GM23248 (cell line): ENCODE measurements around the gene GTPBP4. TPM values are rescaled to one million over a fixed set of nuclear protein-coding genes. Genes with fewer than 3 reads are reported as not detected.

Source experiments
- DNase-seq: peaks from one replicate; pipeline ENCODE4 v3.0.0-alpha.2; 2015
- H2AFZ ChIP-seq: fragments of 200-600 bp; sonication (generic); 2 replicates; pipeline ENCODE4 v1.6.1; 2016; ENCODE audit warnings: antibody characterized with exemption
- H3F3A ChIP-seq: fragments of 200-600 bp; sonication (generic); 2 replicates; pipeline ENCODE4 v1.6.1; 2016; ENCODE audit warnings: mild to moderate bottlenecking, antibody characterized with exemption, mixed run types; ENCODE audit not compliant: insufficient read depth
- H3K27ac ChIP-seq: fragments of 200-600 bp; sonication (generic); 2 replicates; pipeline ENCODE4 v1.5.1; 2016; ENCODE audit warnings: mild to moderate bottlenecking
- H3K27me3 ChIP-seq: fragments of 200-600 bp; sonication (generic); replicated peaks from 2 replicates; pipeline ENCODE4 v1.6.1; 2016; ENCODE audit warnings: mild to moderate bottlenecking; ENCODE audit not compliant: insufficient read depth
- H3K36me3 ChIP-seq: fragments of 200-600 bp; sonication (generic); 2 replicates; pipeline ENCODE4 v1.6.1; 2016; ENCODE audit warnings: low read depth, mild to moderate bottlenecking
- H3K4me1 ChIP-seq: fragments of 200-600 bp; sonication (generic); 2 replicates; pipeline ENCODE4 v1.6.1; 2016; ENCODE audit warnings: mild to moderate bottlenecking; ENCODE audit not compliant: insufficient read depth
- H3K4me2 ChIP-seq: fragments of 200-600 bp; sonication (generic); one replicate; pipeline ENCODE4 v1.6.1; 2016; ENCODE audit warnings: mild to moderate bottlenecking; ENCODE audit not compliant: unreplicated experiment
- H3K4me3 ChIP-seq: fragments of 200-600 bp; sonication (generic); 2 replicates; pipeline ENCODE4 v1.5.1; 2016; ENCODE audit warnings: mild to moderate bottlenecking
- H3K79me2 ChIP-seq: fragments of 200-600 bp; sonication (generic); 2 replicates; pipeline ENCODE4 v1.6.1; 2016; ENCODE audit warnings: mild to moderate bottlenecking; ENCODE audit not compliant: insufficient read depth
- H3K9ac ChIP-seq: fragments of 200-600 bp; sonication (generic); 2 replicates; pipeline ENCODE4 v1.6.1; 2016; ENCODE audit warnings: mild to moderate bottlenecking
- H3K9me2 ChIP-seq: fragments of 200-600 bp; sonication (generic); 2 replicates; pipeline ENCODE4 v1.6.1; 2016; ENCODE audit warnings: mixed run types, mild to moderate bottlenecking, moderate library complexity; ENCODE audit not compliant: insufficient read depth
- H3K9me3 ChIP-seq: fragments of 200-600 bp; sonication (generic); one replicate; pipeline ENCODE4 v1.6.1; 2017; ENCODE audit warnings: low read depth
- H4K20me1 ChIP-seq: fragments of 200-600 bp; sonication (generic); 2 replicates; pipeline ENCODE4 v1.6.0; 2016; ENCODE audit not compliant: insufficient read depth
- EZH2 ChIP-seq: fragments of 200-600 bp; sonication (generic); IDR thresholded peaks from 2 replicates; pipeline ENCODE4 v1.6.1; 2018; ENCODE audit warnings: antibody characterized with exemption, mild to moderate bottlenecking; ENCODE audit not compliant: insufficient read depth, poor library complexity, severe bottlenecking
- EZH2phosphoT487 ChIP-seq: fragments of 200-600 bp; sonication (generic); IDR thresholded peaks from 2 replicates; pipeline ENCODE4 v1.6.1; 2018; ENCODE audit warnings: antibody characterized with exemption, moderate library complexity, mild to moderate bottlenecking, low read depth; ENCODE audit not compliant: insufficient read depth
- WGBS, 2 experiments: methylation state at CpG; one replicate each; pipeline ENCODE4 v1.1.6; 2015 to 2017; ENCODE audit warnings: low lambda C conversion rate in 2 of 2, low coverage in 1 of 2; ENCODE audit errors: missing lambda C conversion rate in 2 of 2; 5-methylcytosine and 5-hydroxymethylcytosine counted together
- in situ Hi-C: fragments of 300-500 bp; cut with MboI; formaldehyde crosslinking; loops from 2 replicates; pipeline ENCODE4 v1.15.0; 2020
- polyA plus RNA-seq: library from polyadenylated mRNA; unstranded; fragments of >200 nt; fragmentation: Nextera tagmentation; extraction: Ambion mirVana; gene quantifications from 2 replicates; pipeline ENCODE4 v1.2.1, GENCODE V29; 2016
- total RNA-seq: library from RNA; depleted of rRNA; stranded (reverse); fragments of >200 nt; shearing (Covaris generic); gene quantifications from 2 replicates; pipeline ENCODE4 v1.2.3, GENCODE V29; 2014

GTPBP4 gene
- total and polyA plus RNA-seq, 2 experiments from 2014 or later, result 34.3 to 71.6 TPM

DNA sequence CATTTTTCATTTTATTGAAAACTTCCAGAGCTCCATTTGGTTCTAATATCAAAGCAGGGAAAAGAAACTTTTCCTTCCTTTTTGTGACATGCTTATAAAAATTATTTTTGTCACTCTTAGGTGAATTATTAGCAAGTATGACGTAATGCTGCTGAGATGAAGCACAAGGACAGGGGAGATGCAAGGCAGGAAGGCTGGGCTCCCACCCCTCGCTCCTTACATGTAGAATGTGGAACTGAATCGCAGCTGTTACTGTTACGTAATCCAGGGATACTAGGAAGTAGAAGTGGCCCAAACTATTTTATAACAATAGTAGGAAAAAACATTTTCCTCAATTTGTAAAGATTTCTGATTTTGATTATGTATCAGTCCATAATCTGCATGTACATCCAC is 17.1 kb upstream of the GTPBP4 start:
- Histone ChIP-seq H3K27ac (no peak overlapping the region), H3K4me2 (peak overlapping the region; percentile 62), H3K9me2 (no peaks in the 10 kb centered on the region), H3K9ac (peak overlapping the region; percentile 33), H3K79me2 (no peaks in the 10 kb centered on the region), H3K9me3 (no peaks in the 10 kb centered on the region), H4K20me1 (no peaks in the 10 kb centered on the region), H3K36me3 (no peaks in the 10 kb centered on the region), H3F3A (no peaks in the 10 kb centered on the region), H3K4me1 (peaks cover 15% of the 10 kb centered on the region; the same call in 1 of the 2 replicates), H2AFZ (peak overlapping the region; percentile 64), H3K27me3 (no peaks in the 10 kb centered on the region), H3K4me3 (peak overlapping the region; percentile 42)
- DNase-seq, result peak; percentile 57
- no peak for TF ChIP-seq EZH2
- TF ChIP-seq EZH2phosphoT487, result no peak
- in situ Hi-C loops, result no loop called here
- WGBS, 2 experiments, result 11 to 13% methylated on average over 4 of the region's 4 CpGs

DNA sequence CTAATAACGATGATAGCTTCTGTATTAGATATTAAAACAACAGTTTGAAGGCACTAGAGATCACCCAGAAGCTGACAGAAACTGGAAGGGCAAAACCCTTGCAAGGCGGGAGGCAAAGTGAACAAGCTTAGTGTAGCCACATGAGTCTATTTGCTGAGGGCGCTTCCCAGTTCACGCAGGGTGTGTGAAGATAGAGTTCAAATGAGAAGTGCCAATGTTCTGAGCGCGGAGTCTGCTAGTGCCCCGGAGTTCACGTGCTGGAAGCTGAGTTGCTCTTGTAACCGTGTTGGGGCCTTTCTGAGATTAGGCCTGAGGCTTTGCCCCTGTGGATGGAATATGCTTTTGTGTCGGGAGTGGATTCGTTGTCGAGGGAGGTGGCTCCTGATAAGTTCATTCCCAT is 16.6 kb upstream of the GTPBP4 start:
- no peak overlapping the region for H3K27ac ChIP-seq
- TF ChIP-seq EZH2phosphoT487, result no peak
- no peak for TF ChIP-seq EZH2
- H3K27me3 ChIP-seq, result no peaks in the 10 kb centered on the region
- peak; percentile 15 for DNase-seq
- H3K36me3 ChIP-seq, result no peaks in the 10 kb centered on the region
- no peaks in the 10 kb centered on the region for H3K9me3 ChIP-seq
- H3K9me2 ChIP-seq, result no peaks in the 10 kb centered on the region
- H3K4me2 ChIP-seq, result peak overlapping the region; percentile 62
- H3K4me3 ChIP-seq, result peak overlapping the region; percentile 42; the same call in 1 of the 2 replicates
- peak overlapping the region; percentile 33; the same call in 1 of the 2 replicates for H3K9ac ChIP-seq
- H2AFZ ChIP-seq, result peak overlapping the region; percentile 64
- WGBS, 2 experiments, result 46% methylated on average over 11 to 12 of the region's 12 CpGs
- H3F3A ChIP-seq, result no peaks in the 10 kb centered on the region
- no peaks in the 10 kb centered on the region for H4K20me1 ChIP-seq
- no peaks in the 10 kb centered on the region for H3K79me2 ChIP-seq
- in situ Hi-C loops, result no loop called here
- peaks cover 15% of the 10 kb centered on the region; the same call in 1 of the 2 replicates for H3K4me1 ChIP-seq

DNA sequence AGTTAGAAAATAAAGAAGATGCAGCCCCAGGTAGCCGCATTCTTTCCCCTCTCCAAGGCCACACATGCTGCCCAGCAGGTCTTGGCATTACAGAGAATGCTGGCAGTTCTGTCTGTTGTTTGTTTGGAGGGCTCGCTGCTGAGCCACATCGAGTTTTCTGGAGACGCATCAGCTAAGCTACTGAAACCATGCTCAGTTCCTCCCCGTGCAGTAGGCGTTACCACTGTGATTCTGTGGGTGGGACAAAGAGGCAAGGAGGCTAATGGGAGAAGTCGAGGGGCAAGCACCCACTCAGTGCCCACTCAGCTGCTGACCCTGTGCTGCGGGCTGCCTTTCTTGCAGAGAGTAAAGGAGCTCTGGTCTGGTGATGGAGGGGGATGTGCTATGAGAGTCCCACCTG is 15.5 kb upstream of the GTPBP4 start:
- H3K4me1 ChIP-seq, result peaks cover 15% of the 10 kb centered on the region; the same call in 1 of the 2 replicates
- no peak for TF ChIP-seq EZH2phosphoT487
- TF ChIP-seq EZH2, result no peak
- H3K27me3 ChIP-seq, result no peaks in the 10 kb centered on the region
- no peak for DNase-seq
- no peak overlapping the region for H2AFZ ChIP-seq
- no peak overlapping the region for H3K4me3 ChIP-seq
- in situ Hi-C loops, result no loop called here
- 90 to 96% methylated on average over 8 of the region's 8 CpGs for WGBS, 2 experiments
- no peaks in the 10 kb centered on the region for H3K36me3 ChIP-seq
- H3K9me2 ChIP-seq, result no peaks in the 10 kb centered on the region
- no peaks in the 10 kb centered on the region for H4K20me1 ChIP-seq
- H3K9me3 ChIP-seq, result no peaks in the 10 kb centered on the region
- no peak overlapping the region for H3K27ac ChIP-seq
- no peaks in the 10 kb centered on the region for H3K79me2 ChIP-seq
- no peaks in the 10 kb centered on the region for H3F3A ChIP-seq
- no peak overlapping the region for H3K4me2 ChIP-seq
- H3K9ac ChIP-seq, result no peak overlapping the region

DNA sequence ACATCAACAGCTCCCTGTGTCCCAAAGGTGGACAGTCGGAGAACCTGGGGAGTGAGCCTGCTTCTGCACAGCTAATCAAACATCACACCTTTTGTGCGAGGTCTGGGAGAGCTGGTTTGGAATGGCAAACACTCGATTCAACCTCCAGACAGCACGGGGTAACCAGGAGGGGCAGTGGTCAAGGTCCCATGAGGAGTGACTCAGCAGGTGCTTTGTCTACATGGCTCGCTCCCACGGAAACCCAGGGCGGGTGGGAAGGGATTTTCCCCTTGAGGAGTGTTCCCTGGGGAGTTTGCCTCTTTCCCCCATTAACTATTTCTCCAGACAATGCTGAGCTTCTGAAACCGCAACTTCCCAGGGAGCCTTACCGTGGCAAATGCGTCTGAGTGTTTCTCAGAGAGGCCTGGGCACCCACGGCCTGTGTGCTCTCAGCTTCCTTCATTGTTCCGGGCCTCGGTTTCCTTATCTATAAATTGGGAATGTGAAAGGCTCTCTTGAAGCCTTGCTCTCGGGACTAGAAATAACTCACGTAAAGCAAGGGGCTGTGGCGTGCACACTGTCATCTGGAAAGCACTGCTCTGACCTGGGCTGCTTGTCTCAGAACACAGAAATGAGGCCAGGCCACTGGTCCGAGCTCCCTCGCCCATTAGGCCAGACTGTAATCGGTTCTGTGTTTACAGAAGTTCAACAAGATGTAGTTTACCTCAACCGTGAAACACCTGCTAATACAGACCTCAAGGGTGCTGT is 14.0 kb upstream of the GTPBP4 start:
- H3K9ac ChIP-seq, result no peak overlapping the region
- H3F3A ChIP-seq, result no peaks in the 10 kb centered on the region
- TF ChIP-seq EZH2phosphoT487, result no peak
- no peak for TF ChIP-seq EZH2
- no peaks in the 10 kb centered on the region for H4K20me1 ChIP-seq
- no peaks in the 10 kb centered on the region for H3K9me2 ChIP-seq
- H3K9me3 ChIP-seq, result no peaks in the 10 kb centered on the region
- no peaks in the 10 kb centered on the region for H3K79me2 ChIP-seq
- no peak overlapping the region for H3K4me3 ChIP-seq
- peak; percentile 13 for DNase-seq
- H2AFZ ChIP-seq, result no peak overlapping the region
- in situ Hi-C loops, result no loop called here
- H3K27me3 ChIP-seq, result no peaks in the 10 kb centered on the region
- H3K36me3 ChIP-seq, result no peaks in the 10 kb centered on the region
- H3K27ac ChIP-seq, result no peak overlapping the region
- H3K4me1 ChIP-seq, result peaks cover 15% of the 10 kb centered on the region; the same call in 1 of the 2 replicates
- 82 to 85% methylated on average over 17 to 20 of the region's 20 CpGs for WGBS, 2 experiments
- H3K4me2 ChIP-seq, result no peak overlapping the region
